ENCODE measurements around the gene PRMT1.

GRCh38 chr19:49669516-49669915 is 7.6 kb upstream of the PRMT1 start:
- TF ChIP-seq CTCF (IDR thresholded peaks at IDR 0.05) (no peak), POLR2A (IDR thresholded peaks at IDR 0.05) (no peak)
